ENCODE results near the gene KRT75.
"Not testable (repeated sequence)": the region's sequence is repeated elsewhere in the genome, so short reads cannot be mapped to it uniquely, and the experiment has no call there.

Gene KRT75

DNA sequence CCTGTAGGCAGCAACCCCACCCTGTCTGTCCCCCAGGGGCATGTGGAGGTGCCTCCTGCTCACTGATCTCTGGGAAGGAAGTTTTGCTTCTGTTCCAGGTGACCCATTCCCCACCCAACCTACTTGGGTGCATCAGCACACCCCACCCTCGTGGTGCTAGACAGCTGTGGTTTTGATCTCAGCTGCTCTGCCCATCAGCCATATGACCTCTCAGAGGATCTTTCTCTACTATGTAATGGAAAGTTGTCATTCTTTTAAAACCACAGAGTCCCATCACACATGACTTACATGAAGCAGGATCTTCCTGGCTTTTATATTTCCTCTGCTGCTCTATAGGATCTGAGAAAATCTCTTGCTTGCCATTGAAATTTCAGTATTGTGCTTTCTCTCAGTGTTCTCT, 14.5 kb downstream of the KRT75 start:
- Histone ChIP-seq H3K4me3 (ENCODE audit: insufficient read depth, low read depth, low read length, poor library complexity, severe bottlenecking) (no peak overlapping the region), H3K36me3 (ENCODE audit: control insufficient read depth, insufficient read depth, low read length) (no peaks in the 10 kb centered on the region), H3K27ac (ENCODE audit: insufficient read depth, low read length, poor library complexity, severe bottlenecking) (no peak overlapping the region), H3K9me3 (ENCODE audit: control insufficient read depth, low read length) (no peaks in the 10 kb centered on the region), H3K27me3 (replicated peaks; ENCODE audit: control insufficient read depth, insufficient read depth, low read length, poor library complexity, severe bottlenecking) (no peaks in the 10 kb centered on the region), H3K4me1 (ENCODE audit: control insufficient read depth, insufficient read depth, low read length, poor library complexity, severe bottlenecking) (no peaks in the 10 kb centered on the region)
- DNase-seq, result no peak

DNA sequence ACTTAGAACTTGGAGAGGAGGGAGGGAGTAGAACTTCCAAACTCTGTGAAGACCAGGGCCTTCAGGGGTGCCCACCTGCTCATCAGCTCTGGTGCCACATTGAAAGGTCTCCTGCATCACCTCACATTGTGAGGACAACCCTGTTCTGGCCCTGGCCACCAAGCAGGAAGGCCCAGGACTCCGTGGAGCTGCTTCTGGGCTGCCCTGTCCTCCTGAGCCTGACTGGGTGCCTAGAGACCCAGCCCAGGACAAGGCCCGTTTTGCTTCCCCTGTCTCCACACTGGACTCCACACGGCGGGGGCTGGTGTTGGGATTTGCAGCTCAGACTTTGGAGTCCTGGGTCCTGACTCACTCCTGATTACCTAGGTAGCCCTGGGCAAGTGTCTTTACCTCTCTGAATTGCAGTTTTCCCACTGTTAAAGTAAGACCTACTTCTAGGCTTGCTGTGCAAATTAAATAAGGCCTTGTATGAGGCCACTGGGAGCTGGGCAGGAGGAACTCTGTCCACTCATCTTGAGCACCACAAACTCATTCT, 15.5 kb downstream of the KRT75 start:
- H3K4me1 ChIP-seq (ENCODE audit: control insufficient read depth, insufficient read depth, low read length, poor library complexity, severe bottlenecking), result no peaks in the 10 kb centered on the region
- H3K27me3 ChIP-seq (replicated peaks; ENCODE audit: control insufficient read depth, insufficient read depth, low read length, poor library complexity, severe bottlenecking), result no peaks in the 10 kb centered on the region
- DNase-seq, result no peak
- H3K36me3 ChIP-seq (ENCODE audit: control insufficient read depth, insufficient read depth, low read length), result no peaks in the 10 kb centered on the region
- no peak overlapping the region for H3K4me3 ChIP-seq (ENCODE audit: insufficient read depth, low read depth, low read length, poor library complexity, severe bottlenecking)
- H3K27ac ChIP-seq (ENCODE audit: insufficient read depth, low read length, poor library complexity, severe bottlenecking), result no peak overlapping the region
- no peaks in the 10 kb centered on the region for H3K9me3 ChIP-seq (ENCODE audit: control insufficient read depth, low read length)

GRCh38 chr12:52417740-52418139, 16.4 kb downstream of the KRT75 start:
- H3K27ac ChIP-seq (ENCODE audit: insufficient read depth, low read length, poor library complexity, severe bottlenecking), result no peak overlapping the region

GRCh38 chr12:52416795-52417194, 17.4 kb downstream of the KRT75 start:
- no peaks in the 10 kb centered on the region for H3K36me3 ChIP-seq (ENCODE audit: control insufficient read depth, insufficient read depth, low read length)
- H3K4me3 ChIP-seq (ENCODE audit: insufficient read depth, low read depth, low read length, poor library complexity, severe bottlenecking), result no peak overlapping the region
- no peak for DNase-seq
- H3K27ac ChIP-seq (ENCODE audit: insufficient read depth, low read length, poor library complexity, severe bottlenecking), result no peak overlapping the region
- H3K4me1 ChIP-seq (ENCODE audit: control insufficient read depth, insufficient read depth, low read length, poor library complexity, severe bottlenecking), result no peaks in the 10 kb centered on the region
- H3K27me3 ChIP-seq (replicated peaks; ENCODE audit: control insufficient read depth, insufficient read depth, low read length, poor library complexity, severe bottlenecking), result no peaks in the 10 kb centered on the region
- no peaks in the 10 kb centered on the region for H3K9me3 ChIP-seq (ENCODE audit: control insufficient read depth, low read length)

More at GRCh38 chr12:52417740-52418139, 16.4 kb downstream of the KRT75 start:
- Histone ChIP-seq H3K4me1 (ENCODE audit: control insufficient read depth, insufficient read depth, low read length, poor library complexity, severe bottlenecking) (no peaks in the 10 kb centered on the region), H3K36me3 (ENCODE audit: control insufficient read depth, insufficient read depth, low read length) (no peaks in the 10 kb centered on the region), H3K4me3 (ENCODE audit: insufficient read depth, low read depth, low read length, poor library complexity, severe bottlenecking) (no peak overlapping the region), H3K9me3 (ENCODE audit: control insufficient read depth, low read length) (no peaks in the 10 kb centered on the region), H3K27me3 (replicated peaks; ENCODE audit: control insufficient read depth, insufficient read depth, low read length, poor library complexity, severe bottlenecking) (no peaks in the 10 kb centered on the region)
- DNase-seq, result no peak

GRCh38 chr12:52415870-52416750, 18.1 kb downstream of the KRT75 start:
- Histone ChIP-seq H3K4me3 (ENCODE audit: insufficient read depth, low read depth, low read length, poor library complexity, severe bottlenecking) (no peak overlapping the region), H3K9me3 (ENCODE audit: control insufficient read depth, low read length) (no peaks in the 10 kb centered on the region), H3K36me3 (ENCODE audit: control insufficient read depth, insufficient read depth, low read length) (no peaks in the 10 kb centered on the region), H3K4me1 (ENCODE audit: control insufficient read depth, insufficient read depth, low read length, poor library complexity, severe bottlenecking) (no peaks in the 10 kb centered on the region), H3K27ac (ENCODE audit: insufficient read depth, low read length, poor library complexity, severe bottlenecking) (no peak overlapping the region), H3K27me3 (replicated peaks; ENCODE audit: control insufficient read depth, insufficient read depth, low read length, poor library complexity, severe bottlenecking) (no peaks in the 10 kb centered on the region)
- no peak for DNase-seq

DNA sequence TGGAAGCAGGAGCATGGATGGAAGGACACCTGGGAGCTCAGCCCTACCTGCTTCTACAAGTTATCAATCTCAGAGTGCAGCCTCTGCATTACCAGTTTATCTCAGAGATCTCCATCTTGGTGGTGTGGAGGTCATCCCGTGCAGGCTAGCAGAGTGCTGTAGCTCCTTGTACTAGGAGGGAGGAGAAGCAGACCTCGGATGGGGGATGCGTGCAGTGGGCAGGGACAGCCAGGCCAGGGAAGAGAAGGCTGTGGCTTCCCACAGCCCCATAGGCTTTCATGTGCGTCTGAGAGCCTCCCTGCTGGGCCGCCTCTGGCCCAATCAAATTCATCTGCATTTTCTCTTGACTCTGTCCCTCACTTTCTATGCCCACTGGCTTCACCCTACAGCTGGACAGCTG, 19.2 kb downstream of the KRT75 start:
- Histone ChIP-seq H3K4me1 (ENCODE audit: control insufficient read depth, insufficient read depth, low read length, poor library complexity, severe bottlenecking) (no peaks in the 10 kb centered on the region), H3K4me3 (ENCODE audit: insufficient read depth, low read depth, low read length, poor library complexity, severe bottlenecking) (no peak overlapping the region), H3K9me3 (ENCODE audit: control insufficient read depth, low read length) (no peaks in the 10 kb centered on the region), H3K27me3 (replicated peaks; ENCODE audit: control insufficient read depth, insufficient read depth, low read length, poor library complexity, severe bottlenecking) (no peaks in the 10 kb centered on the region), H3K36me3 (ENCODE audit: control insufficient read depth, insufficient read depth, low read length) (no peaks in the 10 kb centered on the region), H3K27ac (ENCODE audit: insufficient read depth, low read length, poor library complexity, severe bottlenecking) (no peak overlapping the region)
- no peak for DNase-seq

- Histone ChIP-seq H3K27ac (ENCODE audit: insufficient read depth, low read length, poor library complexity, severe bottlenecking) (no peak overlapping the region), H3K27me3 (replicated peaks; ENCODE audit: control insufficient read depth, insufficient read depth, low read length, poor library complexity, severe bottlenecking) (no peaks in the 10 kb centered on the region), H3K36me3 (ENCODE audit: control insufficient read depth, insufficient read depth, low read length) (no peaks in the 10 kb centered on the region), H3K4me3 (ENCODE audit: insufficient read depth, low read depth, low read length, poor library complexity, severe bottlenecking) (no peak overlapping the region), H3K9me3 (ENCODE audit: control insufficient read depth, low read length) (no peaks in the 10 kb centered on the region), H3K4me1 (ENCODE audit: control insufficient read depth, insufficient read depth, low read length, poor library complexity, severe bottlenecking) (no peaks in the 10 kb centered on the region)
- DNase-seq, result no peak
These were observed 20.3 kb downstream of the KRT75 start for GRCh38 chr12:52413782-52414345.

DNA sequence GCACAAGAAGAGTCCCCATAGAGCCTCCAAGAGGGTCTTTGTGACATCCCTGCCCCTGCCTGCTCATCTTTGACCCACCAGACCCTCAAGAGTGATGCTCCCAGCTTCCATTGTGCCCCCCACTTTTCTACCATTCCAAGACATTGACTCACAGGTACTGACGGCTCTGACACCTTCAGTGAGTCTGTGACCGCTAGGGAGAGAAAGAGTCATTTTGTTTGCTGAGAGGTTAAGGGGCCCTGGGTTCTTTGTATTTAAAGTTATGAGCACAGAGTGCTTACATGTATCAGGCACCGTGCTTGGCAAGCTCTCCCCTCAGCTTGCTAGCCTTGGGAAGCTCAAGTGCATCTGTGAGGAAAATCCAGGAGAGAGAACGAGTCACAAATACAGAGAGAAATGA, 21.0 kb downstream of the KRT75 start:
- Histone ChIP-seq H3K27ac (ENCODE audit: insufficient read depth, low read length, poor library complexity, severe bottlenecking) (no peak overlapping the region), H3K27me3 (replicated peaks; ENCODE audit: control insufficient read depth, insufficient read depth, low read length, poor library complexity, severe bottlenecking) (no peaks in the 10 kb centered on the region), H3K36me3 (ENCODE audit: control insufficient read depth, insufficient read depth, low read length) (no peaks in the 10 kb centered on the region), H3K4me1 (ENCODE audit: control insufficient read depth, insufficient read depth, low read length, poor library complexity, severe bottlenecking) (no peaks in the 10 kb centered on the region), H3K4me3 (ENCODE audit: insufficient read depth, low read depth, low read length, poor library complexity, severe bottlenecking) (no peak overlapping the region), H3K9me3 (ENCODE audit: control insufficient read depth, low read length) (no peaks in the 10 kb centered on the region)
- no peak for DNase-seq

- no peaks in the 10 kb centered on the region for H3K9me3 ChIP-seq (ENCODE audit: control insufficient read depth, low read length)
- no peak for DNase-seq
These were observed 22.4 kb downstream of the KRT75 start for GRCh38 chr12:52411815-52412214.

DNA sequence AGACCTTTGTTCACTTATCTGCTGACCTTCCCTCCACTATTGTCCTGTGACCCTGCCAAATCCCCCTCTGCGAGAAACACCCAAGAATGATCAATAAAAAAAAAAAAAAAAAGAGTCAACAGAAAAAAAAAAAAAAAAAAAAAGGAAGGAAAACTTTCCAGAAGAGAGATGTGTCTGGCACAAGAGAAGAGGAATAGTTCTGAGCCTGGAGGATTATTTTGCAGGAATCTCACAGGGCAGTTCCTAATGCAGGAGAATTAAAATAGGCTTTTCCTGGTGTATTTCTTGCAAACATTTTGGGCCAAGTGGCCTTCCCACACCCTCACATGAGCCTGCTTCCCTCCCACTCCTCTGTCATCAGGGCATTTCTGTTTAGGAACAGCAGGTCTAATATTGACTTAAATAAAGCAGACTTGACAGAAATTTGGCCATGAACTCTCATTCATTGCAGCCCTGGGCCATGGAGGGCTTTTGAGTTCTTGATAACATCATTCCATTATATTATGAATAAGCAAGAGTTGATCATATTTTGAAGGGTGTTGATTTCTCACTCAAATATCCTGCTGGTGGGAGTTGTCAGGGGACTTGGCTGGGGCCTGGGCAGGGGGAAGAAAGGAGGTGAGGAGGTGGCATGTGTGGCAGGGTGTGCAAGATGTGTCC, 23.5 kb downstream of the KRT75 start:
- not testable (repeated sequence) for DNase-seq

More at GRCh38 chr12:52411815-52412214, 22.4 kb downstream of the KRT75 start:
- Histone ChIP-seq H3K4me1 (ENCODE audit: control insufficient read depth, insufficient read depth, low read length, poor library complexity, severe bottlenecking) (no peaks in the 10 kb centered on the region), H3K27ac (ENCODE audit: insufficient read depth, low read length, poor library complexity, severe bottlenecking) (no peak overlapping the region), H3K27me3 (replicated peaks; ENCODE audit: control insufficient read depth, insufficient read depth, low read length, poor library complexity, severe bottlenecking) (no peaks in the 10 kb centered on the region), H3K4me3 (ENCODE audit: insufficient read depth, low read depth, low read length, poor library complexity, severe bottlenecking) (no peak overlapping the region), H3K36me3 (ENCODE audit: control insufficient read depth, insufficient read depth, low read length) (no peaks in the 10 kb centered on the region)

More for the DNA sequence above, 23.5 kb downstream of the KRT75 start:
- H3K4me1 ChIP-seq (ENCODE audit: control insufficient read depth, insufficient read depth, low read length, poor library complexity, severe bottlenecking); H3K36me3 ChIP-seq (ENCODE audit: control insufficient read depth, insufficient read depth, low read length); H3K27me3 ChIP-seq (replicated peaks; ENCODE audit: control insufficient read depth, insufficient read depth, low read length, poor library complexity, severe bottlenecking); H3K4me3 ChIP-seq (ENCODE audit: insufficient read depth, low read depth, low read length, poor library complexity, severe bottlenecking); H3K27ac ChIP-seq (ENCODE audit: insufficient read depth, low read length, poor library complexity, severe bottlenecking); H3K9me3 ChIP-seq (ENCODE audit: control insufficient read depth, low read length): not testable (repeated sequence)
